Hindlimb muscle (tissue), 1 donor: Measurements from ENCODE around the gene SMIM21. TPM values are rescaled to one million over a fixed set of nuclear protein-coding genes. Genes with fewer than 3 reads are reported as not detected.

ENCODE experiments used
- DNase-seq: peaks from one replicate; pipeline ENCODE4 v3.0.0-alpha.2; 2013
- polyA plus RNA-seq: library from polyadenylated mRNA; unstranded; fragments of 120-200 nt; gene quantifications from one replicate; pipeline ENCODE4 v1.2.1, GENCODE V29; 2013; ENCODE audit not compliant: insufficient read length

SMIM21 gene
- polyA plus RNA-seq, result not detected

GRCh38 chr18:75427603-75428002 is at the start of gene SMIM21:
Gene SMIM21 (minus strand): TSS chr18:75427703. CDS start chr18:75427563, 140 bp downstream.
- DNase-seq, result no peak

- no peak for DNase-seq
Observed at GRCh38 chr18:75475228-75475627, 47.7 kb upstream of the SMIM21 start.

- no peak for DNase-seq
Observed at GRCh38 chr18:75474332-75474731, 46.8 kb upstream of the SMIM21 start.

GRCh38 chr18:75473316-75473715 is 45.8 kb upstream of the SMIM21 start:
- DNase-seq, result no peak

- DNase-seq, result no peak
Observed at GRCh38 chr18:75472906-75473305, 45.4 kb upstream of the SMIM21 start.

GRCh38 chr18:75472396-75472795 is 44.9 kb upstream of the SMIM21 start:
- no peak for DNase-seq

GRCh38 chr18:75471850-75472249 is 44.3 kb upstream of the SMIM21 start:
- DNase-seq, result no peak

GRCh38 chr18:75467851-75468250 is 40.3 kb upstream of the SMIM21 start:
- no peak for DNase-seq

GRCh38 chr18:75467281-75467795 is 39.8 kb upstream of the SMIM21 start:
- no peak for DNase-seq

GRCh38 chr18:75464356-75464755 is 36.9 kb upstream of the SMIM21 start:
- no peak for DNase-seq

- no peak for DNase-seq
Observed at GRCh38 chr18:75462178-75462832, 34.8 kb upstream of the SMIM21 start.

- no peak for DNase-seq
Observed at GRCh38 chr18:75456199-75456631, 28.7 kb upstream of the SMIM21 start.

GRCh38 chr18:75455249-75456198 is 28.0 kb upstream of the SMIM21 start:
- peak; percentile 53 for DNase-seq

- peak; percentile 29 for DNase-seq
Observed at GRCh38 chr18:75454022-75454795, 26.7 kb upstream of the SMIM21 start.

- DNase-seq, result no peak
Observed at GRCh38 chr18:75450906-75451305, 23.4 kb upstream of the SMIM21 start.

GRCh38 chr18:75441896-75442295 is 14.4 kb upstream of the SMIM21 start:
- no peak for DNase-seq

GRCh38 chr18:75439348-75439747 is 11.8 kb upstream of the SMIM21 start:
- DNase-seq, result no peak

- DNase-seq, result no peak
Observed at GRCh38 chr18:75438891-75439290, 11.4 kb upstream of the SMIM21 start.

GRCh38 chr18:75437979-75438378 is 10.5 kb upstream of the SMIM21 start:
- no peak for DNase-seq

- DNase-seq, result no peak
Observed at GRCh38 chr18:75433098-75433497, 5.6 kb upstream of the SMIM21 start.

- no peak for DNase-seq
Observed at GRCh38 chr18:75429975-75430374, 2.5 kb upstream of the SMIM21 start.

GRCh38 chr18:75428490-75428889 is 987 bp upstream of the SMIM21 start:
- no peak for DNase-seq
